Measurements from ENCODE around the gene ABCG2. TPM values are rescaled to one million over a fixed set of nuclear protein-coding genes. Genes with fewer than 3 reads are reported as not detected.

ABCG2 gene
- total RNA-seq, 4 donors from 2014 or later = 1.1 to 5.0 (median 2.6) TPM

DNA sequence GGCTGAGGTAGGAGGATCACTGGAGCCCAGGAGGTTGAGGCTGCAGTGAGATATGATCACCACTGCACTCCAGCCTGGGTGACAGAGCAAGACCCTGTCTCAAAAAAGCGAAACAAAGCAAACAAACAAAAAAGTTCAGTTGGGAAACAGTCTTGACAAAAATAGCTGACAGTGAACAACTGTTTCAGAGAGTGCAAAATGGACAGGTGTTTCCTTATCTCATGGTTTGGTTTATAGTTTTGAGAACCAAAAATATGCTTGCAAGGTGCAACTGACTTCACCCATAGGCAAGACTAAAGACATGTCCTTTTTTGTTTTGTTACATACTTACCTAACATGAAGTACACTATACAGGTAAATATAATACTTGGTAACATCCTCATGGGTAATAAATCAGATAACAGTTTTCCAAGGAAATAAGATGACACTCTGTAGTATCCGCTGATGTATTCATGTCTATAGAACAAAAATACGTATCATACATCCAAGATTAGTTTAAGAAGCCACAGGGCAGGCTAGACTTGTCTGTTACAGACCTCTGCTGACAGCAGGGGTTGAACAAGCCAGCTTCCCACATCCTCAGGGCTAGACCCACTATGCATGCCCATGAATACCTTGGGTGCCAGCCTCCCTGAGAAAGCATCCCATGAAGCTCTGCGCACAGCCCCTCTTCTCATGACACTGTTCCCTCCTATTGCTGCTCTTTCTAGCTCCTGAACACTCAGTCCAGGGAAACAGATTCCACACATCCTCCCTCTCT lies 59.3 kb downstream of the ABCG2 start:
- Histone ChIP-seq H3K36me3 (no peaks in the 10 kb centered on the region), H3K9me3 (no peaks in the 10 kb centered on the region), H3K4me3 (no peak overlapping the region), H3K4me1 (no peaks in the 10 kb centered on the region), H3K27ac (no peak overlapping the region), H3K27me3 (no peaks in the 10 kb centered on the region)
- ATAC-seq = no peak
- TF ChIP-seq POLR2AphosphoS5 (IDR thresholded peaks at IDR 0.05) = no peak
- no peak for TF ChIP-seq EP300 (IDR thresholded peaks at IDR 0.05)
- TF ChIP-seq POLR2A (IDR thresholded peaks at IDR 0.05) = no peak
- TF ChIP-seq CTCF (IDR thresholded peaks at IDR 0.05) = no peak
- WGBS, 2 donors (ENCODE audit: low coverage in 1 of 2) = 75 to 92% methylated on average over 3 to 4 of the region's 4 CpGs

GRCh38 chr4:88097781-88098180 lies 60.7 kb downstream of the ABCG2 start:
- H3K4me3 ChIP-seq = no peak overlapping the region
- 83 to 85% methylated on average over 2 to 3 of the region's 3 CpGs for WGBS, 2 donors (ENCODE audit: low coverage in 1 of 2)
- TF ChIP-seq POLR2A (IDR thresholded peaks at IDR 0.05) (no peak), CTCF (IDR thresholded peaks at IDR 0.05) (no peak), POLR2AphosphoS5 (IDR thresholded peaks at IDR 0.05) (no peak), EP300 (IDR thresholded peaks at IDR 0.05) (no peak)
- H3K9me3 ChIP-seq = no peaks in the 10 kb centered on the region
- no peaks in the 10 kb centered on the region for H3K27me3 ChIP-seq
- H3K36me3 ChIP-seq = no peaks in the 10 kb centered on the region
- H3K27ac ChIP-seq = no peak overlapping the region
- no peaks in the 10 kb centered on the region for H3K4me1 ChIP-seq
- ATAC-seq = no peak

DNA sequence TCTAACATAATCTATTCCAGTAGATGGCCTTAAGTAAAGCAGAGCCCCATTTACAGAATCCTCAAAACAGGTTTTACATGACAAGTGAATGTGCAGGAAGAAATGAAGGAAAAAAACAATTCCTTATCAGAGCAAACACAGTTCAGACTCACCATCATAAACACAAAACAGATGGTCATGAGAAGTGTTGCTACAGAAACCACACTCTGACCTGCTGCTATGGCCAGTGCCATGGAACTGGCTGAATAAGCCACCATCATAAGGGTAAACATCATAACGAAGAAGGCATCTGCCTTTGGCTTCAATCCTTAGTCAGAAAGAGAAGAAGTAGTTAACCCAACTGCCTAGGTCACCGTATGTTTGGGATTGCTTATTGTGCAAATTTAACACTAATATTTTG lies 61.1 kb downstream of the ABCG2 start:
- 47 to 80% methylated on average over 2 of the region's 2 CpGs for WGBS, 2 donors (ENCODE audit: low coverage in 1 of 2)
- no peak for ATAC-seq
- Histone ChIP-seq H3K36me3 (no peaks in the 10 kb centered on the region), H3K9me3 (no peaks in the 10 kb centered on the region), H3K4me1 (no peaks in the 10 kb centered on the region), H3K4me3 (no peak overlapping the region), H3K27ac (no peak overlapping the region), H3K27me3 (no peaks in the 10 kb centered on the region)
- TF ChIP-seq POLR2AphosphoS5 (IDR thresholded peaks at IDR 0.05) (no peak), CTCF (IDR thresholded peaks at IDR 0.05) (no peak), POLR2A (IDR thresholded peaks at IDR 0.05) (no peak), EP300 (IDR thresholded peaks at IDR 0.05) (no peak)

DNA sequence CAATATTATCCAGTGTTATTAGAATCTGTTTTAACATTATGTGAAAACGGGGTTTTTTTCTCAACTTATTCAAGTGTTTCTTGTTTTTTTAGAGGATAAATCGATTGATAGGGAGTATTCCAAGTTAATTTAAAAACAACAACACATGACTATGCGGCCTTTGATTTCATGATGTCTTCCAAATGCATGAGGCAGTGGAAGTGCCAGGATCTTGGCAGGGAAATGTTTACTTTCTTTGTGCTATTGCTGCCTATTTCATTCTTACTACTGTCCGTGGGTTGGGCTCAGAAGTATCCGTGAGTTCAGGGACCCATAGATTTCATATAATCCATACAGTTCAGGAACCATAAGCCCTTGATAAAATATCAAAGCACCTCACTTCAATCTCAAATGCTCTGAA lies 64.6 kb downstream of the ABCG2 start:
- no peaks in the 10 kb centered on the region for H3K36me3 ChIP-seq
- ATAC-seq = no peak
- H3K27ac ChIP-seq = no peak overlapping the region
- no peaks in the 10 kb centered on the region for H3K9me3 ChIP-seq
- H3K27me3 ChIP-seq = no peaks in the 10 kb centered on the region
- no peaks in the 10 kb centered on the region for H3K4me1 ChIP-seq
- 86 to 87% methylated on average over 3 to 5 of the region's 5 CpGs for WGBS, 2 donors (ENCODE audit: low coverage in 1 of 2)
- no peak overlapping the region for H3K4me3 ChIP-seq
- TF ChIP-seq POLR2AphosphoS5 (IDR thresholded peaks at IDR 0.05) = no peak
- TF ChIP-seq EP300 (IDR thresholded peaks at IDR 0.05) = no peak
- no peak for TF ChIP-seq POLR2A (IDR thresholded peaks at IDR 0.05)
- TF ChIP-seq CTCF (IDR thresholded peaks at IDR 0.05) = no peak

DNA sequence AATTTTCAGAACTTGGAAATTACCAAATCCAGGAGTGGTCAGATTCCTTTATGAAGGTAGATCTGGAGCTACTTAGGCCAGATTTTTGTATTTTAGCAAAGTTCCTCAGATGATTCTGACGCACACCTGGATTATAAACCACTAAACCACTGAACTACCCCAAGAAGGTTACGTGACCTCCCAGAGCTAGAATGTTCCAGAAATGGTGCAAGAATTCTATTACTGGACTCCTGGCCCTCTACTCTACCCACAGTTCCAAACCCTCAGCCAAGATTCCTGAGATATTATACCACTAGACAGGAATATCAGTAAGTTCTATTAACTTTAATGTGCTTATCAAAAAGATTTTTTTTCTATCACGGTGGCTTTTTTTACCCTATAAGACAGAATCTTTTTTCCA lies 67.1 kb downstream of the ABCG2 start:
- H3K27me3 ChIP-seq = no peaks in the 10 kb centered on the region
- 83 to 100% methylated on average over 3 of the region's 3 CpGs for WGBS, 2 donors (ENCODE audit: low coverage in 1 of 2)
- no peaks in the 10 kb centered on the region for H3K36me3 ChIP-seq
- no peak overlapping the region for H3K27ac ChIP-seq
- no peak for TF ChIP-seq POLR2A (IDR thresholded peaks at IDR 0.05)
- no peak overlapping the region for H3K4me3 ChIP-seq
- no peaks in the 10 kb centered on the region for H3K9me3 ChIP-seq
- ATAC-seq = no peak
- no peaks in the 10 kb centered on the region for H3K4me1 ChIP-seq
